Measurements from ENCODE around the gene FTO.

DNA sequence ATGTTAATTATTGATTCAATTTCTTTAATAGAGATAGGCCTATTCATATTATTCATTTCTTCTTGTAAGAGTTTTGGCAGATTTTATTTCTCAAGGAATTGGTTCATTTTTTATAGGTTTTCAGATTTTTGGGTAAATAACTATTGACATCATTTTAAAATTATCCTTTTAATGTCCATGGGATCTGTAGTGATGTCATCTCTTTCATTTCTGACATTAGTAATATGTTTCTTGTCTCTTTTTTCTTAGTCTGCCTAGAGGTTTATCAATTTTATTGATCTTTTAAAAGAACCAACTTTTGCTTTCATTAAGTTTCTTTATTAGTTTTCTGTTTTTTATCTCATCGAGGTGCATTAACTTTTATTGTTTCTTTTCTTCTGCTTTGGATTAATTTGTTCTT, 162.6 kb downstream of the FTO start:
- TF ChIP-seq, protein P1, sequence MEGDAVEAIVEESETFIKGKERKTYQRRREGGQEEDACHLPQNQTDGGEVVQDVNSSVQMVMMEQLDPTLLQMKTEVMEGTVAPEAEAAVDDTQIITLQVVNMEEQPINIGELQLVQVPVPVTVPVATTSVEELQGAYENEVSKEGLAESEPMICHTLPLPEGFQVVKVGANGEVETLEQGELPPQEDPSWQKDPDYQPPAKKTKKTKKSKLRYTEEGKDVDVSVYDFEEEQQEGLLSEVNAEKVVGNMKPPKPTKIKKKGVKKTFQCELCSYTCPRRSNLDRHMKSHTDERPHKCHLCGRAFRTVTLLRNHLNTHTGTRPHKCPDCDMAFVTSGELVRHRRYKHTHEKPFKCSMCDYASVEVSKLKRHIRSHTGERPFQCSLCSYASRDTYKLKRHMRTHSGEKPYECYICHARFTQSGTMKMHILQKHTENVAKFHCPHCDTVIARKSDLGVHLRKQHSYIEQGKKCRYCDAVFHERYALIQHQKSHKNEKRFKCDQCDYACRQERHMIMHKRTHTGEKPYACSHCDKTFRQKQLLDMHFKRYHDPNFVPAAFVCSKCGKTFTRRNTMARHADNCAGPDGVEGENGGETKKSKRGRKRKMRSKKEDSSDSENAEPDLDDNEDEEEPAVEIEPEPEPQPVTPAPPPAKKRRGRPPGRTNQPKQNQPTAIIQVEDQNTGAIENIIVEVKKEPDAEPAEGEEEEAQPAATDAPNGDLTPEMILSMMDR (IDR thresholded peaks at IDR 0.05), result no peak
- TF ChIP-seq POLR2A (IDR thresholded peaks at IDR 0.05), result no peak

Measured in uterus (tissue), 2 donors.